ENCODE results near the gene C5orf58. TPM values are rescaled to one million over a fixed set of nuclear protein-coding genes. Genes with fewer than 3 reads are reported as not detected.
"Not testable (repeated sequence)": the region's sequence is repeated elsewhere in the genome, so short reads cannot be mapped to it uniquely, and the experiment has no call there.

C5orf58 gene
- total RNA-seq, 1 donor, result not detected

- Histone ChIP-seq H3K4me3 (ENCODE audit: insufficient read depth, low read length) (no peak overlapping the region), H3K4me2 (ENCODE audit: insufficient read depth, low read length) (no peak overlapping the region), H3K27me3 (ENCODE audit: insufficient read depth, low read length) (peaks cover 9% of the 10 kb centered on the region), H3K4me1 (ENCODE audit: insufficient read depth, low read length) (no peaks in the 10 kb centered on the region), H3K27ac (ENCODE audit: low read depth, low read length) (no peak overlapping the region), H2AFZ (ENCODE audit: low read length) (no peak overlapping the region), H3K9me3 (ENCODE audit: low read depth, low read length) (no peaks in the 10 kb centered on the region), H3K36me3 (ENCODE audit: insufficient read depth, low read length) (no peaks in the 10 kb centered on the region), H4K20me1 (ENCODE audit: insufficient read depth, low read length) (no peaks in the 10 kb centered on the region), H3K79me2 (ENCODE audit: insufficient read depth, low read length) (no peaks in the 10 kb centered on the region)
- DNase-seq (ENCODE audit: insufficient read length, low spot score, missing footprints), result peak; percentile 71
- no peak for TF ChIP-seq CTCF (IDR thresholded peaks at IDR 0.05; ENCODE audit: extremely low read depth, low read depth, low read length)
These were observed 3.4 kb downstream of the C5orf58 start for GRCh38 chr5:170235876-170236864.

GRCh38 chr5:170238456-170239196, 5.8 kb downstream of the C5orf58 start:
- H3K79me2 ChIP-seq (ENCODE audit: insufficient read depth, low read length), result no peaks in the 10 kb centered on the region
- no peak overlapping the region for H3K4me3 ChIP-seq (ENCODE audit: insufficient read depth, low read length)
- H3K4me2 ChIP-seq (ENCODE audit: insufficient read depth, low read length), result no peak overlapping the region
- H4K20me1 ChIP-seq (ENCODE audit: insufficient read depth, low read length), result no peaks in the 10 kb centered on the region
- TF ChIP-seq CTCF (IDR thresholded peaks at IDR 0.05; ENCODE audit: extremely low read depth, low read depth, low read length), result no peak
- H3K27me3 ChIP-seq (ENCODE audit: insufficient read depth, low read length), result peaks cover 9% of the 10 kb centered on the region
- no peak for DNase-seq (ENCODE audit: insufficient read length, low spot score, missing footprints)
- H3K4me1 ChIP-seq (ENCODE audit: insufficient read depth, low read length), result no peaks in the 10 kb centered on the region
- no peak overlapping the region for H3K27ac ChIP-seq (ENCODE audit: low read depth, low read length)
- no peak overlapping the region for H2AFZ ChIP-seq (ENCODE audit: low read length)
- H3K36me3 ChIP-seq (ENCODE audit: insufficient read depth, low read length), result no peaks in the 10 kb centered on the region
- H3K9me3 ChIP-seq (ENCODE audit: low read depth, low read length), result no peaks in the 10 kb centered on the region

GRCh38 chr5:170245436-170245835, 12.7 kb downstream of the C5orf58 start:
- not testable (repeated sequence) for H3K4me1 ChIP-seq (ENCODE audit: insufficient read depth, low read length); H3K79me2 ChIP-seq (ENCODE audit: insufficient read depth, low read length)

GRCh38 chr5:170246126-170246870, 13.5 kb downstream of the C5orf58 start:
- Histone ChIP-seq H3K4me3 (ENCODE audit: insufficient read depth, low read length) (no peak overlapping the region), H3K79me2 (ENCODE audit: insufficient read depth, low read length) (no peaks in the 10 kb centered on the region), H3K27ac (ENCODE audit: low read depth, low read length) (no peak overlapping the region), H3K4me1 (ENCODE audit: insufficient read depth, low read length) (no peaks in the 10 kb centered on the region), H3K27me3 (ENCODE audit: insufficient read depth, low read length) (peaks cover 5% of the 10 kb centered on the region), H3K36me3 (ENCODE audit: insufficient read depth, low read length) (no peaks in the 10 kb centered on the region), H2AFZ (ENCODE audit: low read length) (no peak overlapping the region), H4K20me1 (ENCODE audit: insufficient read depth, low read length) (no peaks in the 10 kb centered on the region), H3K4me2 (ENCODE audit: insufficient read depth, low read length) (no peak overlapping the region), H3K9me3 (ENCODE audit: low read depth, low read length) (no peaks in the 10 kb centered on the region)
- no peak for TF ChIP-seq CTCF (IDR thresholded peaks at IDR 0.05; ENCODE audit: extremely low read depth, low read depth, low read length)
- no peak for DNase-seq (ENCODE audit: insufficient read length, low spot score, missing footprints)

More at GRCh38 chr5:170245436-170245835, 12.7 kb downstream of the C5orf58 start:
- not testable (repeated sequence) for H3K4me2 ChIP-seq (ENCODE audit: insufficient read depth, low read length); H3K36me3 ChIP-seq (ENCODE audit: insufficient read depth, low read length); H2AFZ ChIP-seq (ENCODE audit: low read length); H3K4me3 ChIP-seq (ENCODE audit: insufficient read depth, low read length); H3K27ac ChIP-seq (ENCODE audit: low read depth, low read length); H3K27me3 ChIP-seq (ENCODE audit: insufficient read depth, low read length); DNase-seq (ENCODE audit: insufficient read length, low spot score, missing footprints); H4K20me1 ChIP-seq (ENCODE audit: insufficient read depth, low read length); H3K9me3 ChIP-seq (ENCODE audit: low read depth, low read length)
